SU-DHL-6 (cell line): ENCODE data around the gene OSBPL10.

Experiments
- H2AFZ ChIP-seq: fragments of 200-600 bp; sonication (generic); 2 replicates; pipeline ENCODE4 v1.6.1; 2014; ENCODE audit warnings: low read depth, mild to moderate bottlenecking, moderate library complexity, mixed read lengths, antibody characterized with exemption, low read length; ENCODE audit not compliant: severe bottlenecking
- H3F3A ChIP-seq: fragments of 200-600 bp; shearing (Covaris generic); 2 replicates; pipeline ENCODE4 v1.6.0; 2016; ENCODE audit warnings: antibody characterized with exemption, mild to moderate bottlenecking; ENCODE audit not compliant: insufficient read depth
- H3K27ac ChIP-seq: fragments of 200-600 bp; sonication (generic); 2 replicates; pipeline ENCODE4 v1.5.1; 2016; ENCODE audit warnings: low read depth, mild to moderate bottlenecking, low read length, moderate library complexity, mixed read lengths
- H3K27me3 ChIP-seq: fragments of 200-600 bp; sonication (generic), shearing (Covaris generic); 2 replicates; pipeline ENCODE4 v1.6.0; 2014; ENCODE audit warnings: mild to moderate bottlenecking, low read length
- H3K36me3 ChIP-seq: fragments of 200-600 bp; sonication (generic); 2 replicates; pipeline ENCODE4 v1.6.1; 2014; ENCODE audit warnings: mild to moderate bottlenecking, low read length, mixed read lengths
- H3K4me2 ChIP-seq: fragments of 300-600, 200-600 bp; shearing (Covaris generic), sonication (generic); 2 replicates; pipeline ENCODE4 v1.6.0; 2014; ENCODE audit warnings: low read length, low read depth, mild to moderate bottlenecking; ENCODE audit not compliant: poor library complexity, severe bottlenecking
- H3K4me3 ChIP-seq: fragments of 200-600 bp; sonication (generic); 2 replicates; pipeline ENCODE4 v1.5.1; 2014; ENCODE audit warnings: antibody characterized with exemption, low read length, mild to moderate bottlenecking, mixed read lengths; ENCODE audit not compliant: insufficient read depth, poor library complexity, severe bottlenecking
- H3K79me2 ChIP-seq: fragments of 200-600 bp; sonication (generic); 2 replicates; pipeline ENCODE4 v1.6.1; 2014; ENCODE audit warnings: mild to moderate bottlenecking, low read length, moderate library complexity; ENCODE audit not compliant: insufficient read depth
- H3K9ac ChIP-seq: fragments of 200-600 bp; sonication (generic); 2 replicates; pipeline ENCODE4 v1.7.0; 2014; ENCODE audit warnings: mild to moderate bottlenecking, low read length
- H3K9me2 ChIP-seq: fragments of 200-600 bp; sonication (generic); replicated peaks from 2 replicates; pipeline ENCODE4 v1.6.1; 2014; ENCODE audit warnings: low read length; ENCODE audit not compliant: insufficient read depth
- H3K9me3 ChIP-seq: fragments of 200-600 bp; sonication (generic); 2 replicates; pipeline ENCODE4 v1.6.1; 2014; ENCODE audit warnings: low read length, mixed read lengths; ENCODE audit not compliant: insufficient read depth
- H4K20me1 ChIP-seq: fragments of 200-600 bp; sonication (generic); 2 replicates; pipeline ENCODE4 v1.6.1; 2014; ENCODE audit warnings: low read depth, mild to moderate bottlenecking, antibody characterized with exemption, low read length, moderate library complexity, mixed read lengths
- CTCF ChIP-seq: fragments of 200-600 bp; sonication (generic); IDR thresholded peaks from one replicate; pipeline ENCODE4 v1.5.1; 2017; ENCODE audit warnings: antibody characterized with exemption, mild to moderate bottlenecking, low read length, moderate library complexity; ENCODE audit not compliant: insufficient read depth, poor library complexity, severe bottlenecking
- EZH2phosphoT487 ChIP-seq: fragments of 200-600 bp; sonication (generic), shearing (Covaris generic); conservative IDR thresholded peaks from 2 replicates; pipeline ENCODE4 v1.6.1; 2018; ENCODE audit warnings: mild to moderate bottlenecking, antibody characterized with exemption, low read length, moderate library complexity, mixed read lengths

The OSBPL10 gene

GRCh38 chr3:31725976-31726375, 255.1 kb downstream of the OSBPL10 start:
- Histone ChIP-seq H3K4me3 (no peak overlapping the region), H3K4me2 (no peak overlapping the region), H3K9me2 (no peaks in the 10 kb centered on the region), H3K9me3 (no peaks in the 10 kb centered on the region), H2AFZ (no peak overlapping the region), H3K9ac (no peak overlapping the region), H3K27ac (no peak overlapping the region), H3K27me3 (no peaks in the 10 kb centered on the region), H4K20me1 (no peaks in the 10 kb centered on the region), H3K79me2 (peaks cover 37% of the 10 kb centered on the region), H3K36me3 (0 out of 2 replicates have a peak, but pooled peaks cover 4% of the 10 kb centered on the region), H3F3A (peaks cover 4% of the 10 kb centered on the region; the same call in 1 of the 2 replicates)
- TF ChIP-seq CTCF (no peak), EZH2phosphoT487 (no peak)

GRCh38 chr3:31725568-31725967, 255.5 kb downstream of the OSBPL10 start:
- H3K4me2 ChIP-seq = no peak overlapping the region
- no peaks in the 10 kb centered on the region for H3K27me3 ChIP-seq
- no peaks in the 10 kb centered on the region for H4K20me1 ChIP-seq
- no peak for TF ChIP-seq EZH2phosphoT487
- 0 out of 2 replicates have a peak, but pooled peaks cover 4% of the 10 kb centered on the region for H3K36me3 ChIP-seq
- no peaks in the 10 kb centered on the region for H3K9me3 ChIP-seq
- no peak overlapping the region for H2AFZ ChIP-seq
- H3K27ac ChIP-seq = no peak overlapping the region
- no peaks in the 10 kb centered on the region for H3K9me2 ChIP-seq
- H3K4me3 ChIP-seq = no peak overlapping the region
- no peak overlapping the region for H3K9ac ChIP-seq
- H3K79me2 ChIP-seq = peaks cover 37% of the 10 kb centered on the region
- peaks cover 4% of the 10 kb centered on the region; the same call in 1 of the 2 replicates for H3F3A ChIP-seq

GRCh38 chr3:31724651-31725050, 256.4 kb downstream of the OSBPL10 start:
- Histone ChIP-seq H3K27me3 (no peaks in the 10 kb centered on the region), H3K9me2 (no peaks in the 10 kb centered on the region), H3K79me2 (peaks cover 37% of the 10 kb centered on the region), H3K4me3 (no peak overlapping the region), H4K20me1 (no peaks in the 10 kb centered on the region), H3F3A (peaks cover 4% of the 10 kb centered on the region; the same call in 1 of the 2 replicates), H2AFZ (no peak overlapping the region), H3K36me3 (0 out of 2 replicates have a peak, but pooled peaks cover 4% of the 10 kb centered on the region), H3K9me3 (no peaks in the 10 kb centered on the region), H3K9ac (no peak overlapping the region), H3K27ac (no peak overlapping the region), H3K4me2 (no peak overlapping the region)
- no peak for TF ChIP-seq CTCF
- no peak for TF ChIP-seq EZH2phosphoT487

- peaks cover 42% of the 10 kb centered on the region for H3K79me2 ChIP-seq
- peaks cover 4% of the 10 kb centered on the region; the same call in 1 of the 2 replicates for H3F3A ChIP-seq
- no peak overlapping the region for H2AFZ ChIP-seq
- H3K4me2 ChIP-seq = no peak overlapping the region
- no peaks in the 10 kb centered on the region for H3K9me2 ChIP-seq
- no peak overlapping the region for H3K27ac ChIP-seq
- no peak overlapping the region for H3K4me3 ChIP-seq
- H3K9ac ChIP-seq = no peak overlapping the region
- H3K36me3 ChIP-seq = 0 out of 2 replicates have a peak, but pooled peaks cover 2% of the 10 kb centered on the region
- H3K9me3 ChIP-seq = no peaks in the 10 kb centered on the region
- no peaks in the 10 kb centered on the region for H3K27me3 ChIP-seq
- TF ChIP-seq EZH2phosphoT487 (no peak), CTCF (no peak)
- no peaks in the 10 kb centered on the region for H4K20me1 ChIP-seq
These were observed 256.9 kb downstream of the OSBPL10 start for GRCh38 chr3:31724116-31724515.
